ENCODE results near the gene ZNHIT2. TPM values are rescaled to one million over a fixed set of nuclear protein-coding genes. Genes with fewer than 3 reads are reported as not detected.
A peak's percentile ranks its signal among the peaks of the same experiment; 100 is the strongest.
"Not testable (repeated sequence)": the region's sequence is repeated elsewhere in the genome, so short reads cannot be mapped to it uniquely, and the experiment has no call there.

The ZNHIT2 gene
- polyA plus RNA-seq, 6 donors from 2014 or later = 6.3 to 16.5 (median 14.1) TPM

GRCh38 chr11:65121447-65121864 lies 4.0 kb upstream of the ZNHIT2 start:
- Mint-ChIP-seq H3K36me3 (peaks cover 11 to 19% of the 10 kb centered on the region in 2 donors), H3K4me3 (peak overlapping the region; percentile 93 to 100 (median 100)), H3K27me3 (no peaks in the 10 kb centered on the region), H3K9me3 (no peaks in the 10 kb centered on the region), H3K4me1 (peaks cover 32 to 73% (median 59%) of the 10 kb centered on the region in 3 donors), H3K27ac (peak overlapping the region; percentile 98 to 100 (median 99))
- DNase-seq (no peak), ATAC-seq (ENCODE audit: low read depth in 2 of 2) (no peak)

- no peaks in the 10 kb centered on the region for H3K27me3 Mint-ChIP-seq
- H3K4me3 Mint-ChIP-seq = peak overlapping the region; percentile 93 to 100 (median 100)
- H3K4me1 Mint-ChIP-seq = peaks cover 32 to 76% (median 57%) of the 10 kb centered on the region in 3 donors
- H3K36me3 Mint-ChIP-seq = peaks cover 11 to 19% of the 10 kb centered on the region in 2 donors
- no peak for DNase-seq
- no peak for ATAC-seq (ENCODE audit: low read depth in 2 of 2)
- H3K9me3 Mint-ChIP-seq = no peaks in the 10 kb centered on the region
- peak overlapping the region; percentile 98 to 100 (median 99) for H3K27ac Mint-ChIP-seq
These were observed 3.3 kb upstream of the ZNHIT2 start for GRCh38 chr11:65120831-65121230.

DNA sequence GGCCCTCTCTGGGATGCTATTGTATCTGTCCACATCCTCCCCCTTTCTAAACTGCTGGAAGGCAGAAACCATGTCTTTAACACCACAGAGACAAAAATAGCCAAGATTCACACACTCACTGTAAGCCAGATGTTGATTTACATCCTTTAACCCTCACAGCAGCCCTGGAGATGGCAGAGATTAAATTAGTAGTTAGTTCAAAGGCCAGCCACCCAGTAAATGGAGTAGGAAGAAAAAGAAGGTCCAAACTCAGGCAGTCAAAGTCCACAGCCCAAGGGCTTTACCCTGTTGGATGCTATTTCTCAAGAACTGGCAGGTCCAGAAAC lies 2.1 kb upstream of the ZNHIT2 start:
- no peak for ATAC-seq (ENCODE audit: low read depth in 2 of 2)
- Mint-ChIP-seq H3K27ac (peak overlapping the region in 5 of 6 donors; percentile 42 to 100 (median 88)), H3K4me3 (peak overlapping the region in 4 of 8 donors; percentile 51 to 100 (median 78)), H3K9me3 (no peaks in the 10 kb centered on the region), H3K36me3 (peaks cover 11 to 19% of the 10 kb centered on the region in 2 donors), H3K4me1 (peaks cover 32 to 82% (median 57%) of the 10 kb centered on the region in 3 donors), H3K27me3 (no peaks in the 10 kb centered on the region)
- DNase-seq = no peak

- not testable (repeated sequence) for DNase-seq; H3K9me3 Mint-ChIP-seq; H3K27me3 Mint-ChIP-seq; ATAC-seq (ENCODE audit: low read depth in 2 of 2)
- Mint-ChIP-seq H3K4me1 (peaks cover 32 to 79% (median 57%) of the 10 kb centered on the region in 3 donors), H3K27ac (peak overlapping the region in 4 of 6 donors; percentile 87 to 100 (median 94)), H3K4me3 (peak overlapping the region in 5 of 8 donors; percentile 15 to 93 (median 63)), H3K36me3 (peaks cover 11 to 19% of the 10 kb centered on the region in 2 donors)
These were observed 1.6 kb upstream of the ZNHIT2 start for GRCh38 chr11:65118891-65119669.

GRCh38 chr11:65118097-65118837 lies 766 bp upstream of the ZNHIT2 start:
- Mint-ChIP-seq H3K4me1 (peaks cover 34 to 83% (median 60%) of the 10 kb centered on the region in 3 donors), H3K9me3 (no peaks in the 10 kb centered on the region), H3K27ac (peak overlapping the region; percentile 95 to 100 (median 97)), H3K27me3 (no peaks in the 10 kb centered on the region), H3K4me3 (peak overlapping the region; percentile 82 to 96 (median 91)), H3K36me3 (peaks cover 11 to 19% of the 10 kb centered on the region in 2 donors)
- ATAC-seq (ENCODE audit: low read depth in 2 of 2) (no peak), DNase-seq (no peak)

GRCh38 chr11:65116370-65117205 lies 913 bp downstream of the ZNHIT2 start:
- DNase-seq (no peak), ATAC-seq (ENCODE audit: low read depth in 2 of 2) (no peak)
- Mint-ChIP-seq H3K27me3 (no peaks in the 10 kb centered on the region), H3K9me3 (no peaks in the 10 kb centered on the region), H3K4me1 (peaks cover 37 to 78% (median 55%) of the 10 kb centered on the region in 3 donors), H3K4me3 (peak overlapping the region; percentile 79 to 94 (median 90)), H3K27ac (peak overlapping the region; percentile 56 to 100 (median 82)), H3K36me3 (peaks cover 11 to 13% of the 10 kb centered on the region in 2 donors)

- H3K4me3 Mint-ChIP-seq = peak overlapping the region in 7 of 8 donors; percentile 49 to 94 (median 59)
- peaks cover 38 to 79% (median 53%) of the 10 kb centered on the region in 3 donors for H3K4me1 Mint-ChIP-seq
- peaks cover 5 to 7% of the 10 kb centered on the region in 2 donors for H3K36me3 Mint-ChIP-seq
- peak overlapping the region in 3 of 6 donors; percentile 65 to 81 (median 75) for H3K27ac Mint-ChIP-seq
- H3K27me3 Mint-ChIP-seq = no peaks in the 10 kb centered on the region
- ATAC-seq (ENCODE audit: low read depth in 2 of 2) (no peak), DNase-seq (no peak)
- H3K9me3 Mint-ChIP-seq = no peaks in the 10 kb centered on the region
These were observed 2.0 kb downstream of the ZNHIT2 start for GRCh38 chr11:65115361-65116082.

DNA sequence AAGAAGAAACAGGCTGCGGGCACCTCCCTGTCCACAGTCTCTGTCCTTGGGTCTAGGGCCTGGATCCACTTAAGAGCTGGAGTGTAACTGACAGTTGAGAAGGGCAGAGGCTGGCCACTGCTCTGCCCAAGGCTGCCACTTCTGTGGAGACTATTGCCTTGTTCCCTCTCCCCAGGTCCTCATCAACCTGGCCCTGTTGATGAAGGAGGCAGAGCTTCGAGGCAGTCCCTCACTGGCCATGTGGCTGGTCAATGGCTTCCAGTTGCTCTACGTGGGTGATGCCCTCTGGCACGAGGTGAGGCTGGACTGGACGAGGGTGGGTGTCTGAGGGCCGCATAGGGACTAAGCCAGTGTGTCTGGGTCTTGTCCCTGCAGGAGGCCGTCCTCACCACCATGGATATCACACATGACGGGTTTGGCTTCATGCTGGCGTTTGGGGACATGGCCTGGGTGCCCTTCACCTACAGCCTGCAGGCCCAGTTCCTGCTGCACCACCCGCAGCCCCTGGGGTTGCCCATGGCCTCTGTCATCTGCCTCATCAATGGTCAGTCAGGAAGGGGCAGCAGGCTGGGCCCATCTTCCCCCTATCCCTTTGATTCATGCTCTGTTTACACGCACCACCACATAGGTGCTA lies 2.8 kb downstream of the ZNHIT2 start:
- Mint-ChIP-seq H3K4me1 (peaks cover 43 to 77% (median 51%) of the 10 kb centered on the region in 3 donors), H3K4me3 (peak overlapping the region in 6 of 8 donors; percentile 15 to 94 (median 68))

DNA sequence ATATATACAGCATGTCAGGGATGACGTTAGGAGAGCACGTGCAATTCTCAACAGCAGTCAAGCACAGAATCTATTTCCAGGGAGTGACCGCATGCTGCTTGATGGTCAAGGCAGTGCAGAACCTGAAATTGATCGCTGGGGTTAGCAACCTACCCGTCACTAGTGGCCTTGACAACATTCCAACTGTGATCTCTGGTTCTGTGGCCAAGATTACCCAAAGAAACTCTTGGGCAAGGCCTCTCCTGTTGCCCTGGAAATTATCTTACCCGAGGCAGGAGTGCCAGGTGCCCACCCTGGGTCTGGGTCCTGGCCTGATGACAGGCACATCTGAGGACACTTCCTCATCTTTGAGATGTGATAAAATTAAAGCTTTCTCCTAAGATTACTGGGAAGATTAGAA lies 3.7 kb downstream of the ZNHIT2 start:
- no peak for ATAC-seq (ENCODE audit: low read depth in 2 of 2)
- no peaks in the 10 kb centered on the region for H3K9me3 Mint-ChIP-seq
- H3K4me1 Mint-ChIP-seq = peaks cover 42 to 69% (median 48%) of the 10 kb centered on the region in 3 donors
- H3K27ac Mint-ChIP-seq = peak overlapping the region in 2 of 6 donors; percentile 89 to 94
- no peak for DNase-seq
- H3K36me3 Mint-ChIP-seq = peaks cover 5% of the 10 kb centered on the region in 2 donors
- no peaks in the 10 kb centered on the region for H3K27me3 Mint-ChIP-seq
- H3K4me3 Mint-ChIP-seq = peak overlapping the region in 6 of 8 donors; percentile 35 to 96 (median 93)

More for the DNA sequence above, 2.8 kb downstream of the ZNHIT2 start:
- ATAC-seq (ENCODE audit: low read depth in 2 of 2) = no peak
- DNase-seq = no peak
- no peaks in the 10 kb centered on the region for H3K27me3 Mint-ChIP-seq
- no peaks in the 10 kb centered on the region for H3K9me3 Mint-ChIP-seq
- peaks cover 5 to 7% of the 10 kb centered on the region in 2 donors for H3K36me3 Mint-ChIP-seq
- H3K27ac Mint-ChIP-seq = no peak overlapping the region

DNA sequence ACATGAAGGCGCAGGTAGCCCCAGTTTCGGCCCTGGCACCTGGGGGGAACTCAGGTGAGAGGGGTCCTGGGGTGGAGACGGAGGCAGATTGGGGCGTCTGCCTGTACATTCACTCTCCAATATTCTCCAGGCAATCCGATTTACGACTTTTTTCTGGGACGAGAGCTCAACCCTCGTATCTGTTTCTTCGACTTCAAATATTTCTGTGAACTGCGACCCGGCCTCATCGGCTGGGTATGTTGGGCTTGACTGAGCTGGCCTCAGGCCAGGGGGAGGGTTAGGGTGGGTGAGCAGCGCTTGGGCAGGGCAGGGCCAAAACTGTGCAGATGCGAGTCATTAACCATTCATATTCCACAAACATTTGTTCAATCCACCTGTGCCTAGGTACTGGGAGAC lies 4.1 kb downstream of the ZNHIT2 start:
- no peak for DNase-seq
- peak overlapping the region; percentile 90 to 100 (median 94) for H3K4me3 Mint-ChIP-seq
- H3K27ac Mint-ChIP-seq = peak overlapping the region; percentile 9 to 94 (median 86)
- peaks cover 38 to 64% (median 43%) of the 10 kb centered on the region in 3 donors for H3K4me1 Mint-ChIP-seq
- H3K9me3 Mint-ChIP-seq = no peaks in the 10 kb centered on the region
- H3K27me3 Mint-ChIP-seq = no peaks in the 10 kb centered on the region
- ATAC-seq (ENCODE audit: low read depth in 2 of 2) = no peak
- H3K36me3 Mint-ChIP-seq = no peaks in the 10 kb centered on the region

- DNase-seq (peak; percentile 75), ATAC-seq (ENCODE audit: low read depth in 2 of 2) (peak; percentile 59)
- Mint-ChIP-seq H3K36me3 (no peaks in the 10 kb centered on the region), H3K9me3 (no peaks in the 10 kb centered on the region), H3K27ac (peak overlapping the region in 5 of 6 donors; percentile 74 to 94 (median 89)), H3K27me3 (no peaks in the 10 kb centered on the region), H3K4me3 (peak overlapping the region; percentile 90 to 100 (median 94)), H3K4me1 (peaks cover 34 to 58% (median 37%) of the 10 kb centered on the region in 3 donors)
These were observed 4.7 kb downstream of the ZNHIT2 start for GRCh38 chr11:65112546-65113360.

Measured in naive B cell (primary cell).